ENCODE results near the gene LTBP3. TPM values are rescaled to one million over a fixed set of nuclear protein-coding genes. Genes with fewer than 3 reads are reported as not detected.

Gene LTBP3
- total and polyA plus RNA-seq, 8 donors: 44.7 to 151 (median 68.6) TPM

DNA sequence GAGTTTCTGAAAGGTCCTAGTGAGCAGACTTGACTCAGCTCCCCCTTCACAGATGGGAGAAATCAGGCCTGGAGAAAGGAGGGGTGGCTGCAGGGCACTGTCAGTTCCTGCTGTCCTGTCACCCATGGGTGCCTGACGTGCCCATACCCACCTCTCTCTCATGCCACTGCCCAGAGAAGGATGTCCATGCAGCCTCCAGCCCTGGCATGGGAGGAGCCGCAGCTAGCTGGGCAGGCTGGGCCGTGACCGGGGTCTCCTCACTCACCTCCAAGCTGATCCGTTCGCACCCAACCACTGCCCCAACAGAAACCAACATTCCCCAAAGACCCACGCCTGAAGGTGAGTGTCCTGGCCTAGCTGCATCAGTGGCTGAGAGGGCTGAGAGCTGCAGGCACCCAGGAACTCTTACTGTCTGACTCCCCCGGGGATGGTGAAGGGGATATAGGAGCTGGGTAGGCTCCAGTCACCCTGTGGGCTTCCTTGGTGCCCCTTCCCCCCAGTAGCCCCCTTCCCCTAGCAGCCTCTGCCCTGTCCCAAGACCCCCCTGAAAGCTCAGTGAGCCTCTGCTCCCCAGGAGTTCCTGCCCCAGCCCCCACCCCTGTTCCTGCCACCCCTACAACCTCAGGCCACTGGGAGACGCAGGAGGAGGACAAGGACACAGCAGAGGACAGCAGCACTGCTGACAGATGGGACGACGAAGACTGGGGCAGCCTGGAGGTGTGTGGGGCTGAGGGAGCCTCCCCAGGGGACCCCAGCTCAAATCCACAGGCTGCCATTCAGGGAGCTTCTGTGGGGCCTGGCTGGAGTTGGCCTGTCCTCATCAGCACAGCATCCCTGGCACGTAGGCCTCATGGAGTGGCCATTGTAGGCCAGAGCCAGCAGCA, 21.5 kb downstream of the LTBP3 start:
- WGBS, 2 donors: 86 to 89% methylated on average over 12 of the region's 12 CpGs
- H3K4me1 ChIP-seq: peaks cover 5 to 8% (median 7%) of the 10 kb centered on the region in 3 donors
- H3K9me3 ChIP-seq: no peaks in the 10 kb centered on the region
- no peak for TF ChIP-seq CTCF (IDR thresholded peaks at IDR 0.05)
- H3K27ac ChIP-seq: no peak overlapping the region
- no peaks in the 10 kb centered on the region for H3K27me3 ChIP-seq
- FAIRE-seq (no peak), ATAC-seq (no peak), DNase-seq (peak in 1 of 6 donors; percentile 62)
- no peak overlapping the region for H3K4me3 ChIP-seq
- peaks cover 0 to 23% (median 9%) of the 10 kb centered on the region in 3 donors for H3K36me3 ChIP-seq
- intact Hi-C loops (cut with DNase I): loop anchor here in 2 of 3 donors (10.0 kb wide), 2 partner anchors 48 to 322 kb away; no protein-coding TSS in a partner anchor

DNA sequence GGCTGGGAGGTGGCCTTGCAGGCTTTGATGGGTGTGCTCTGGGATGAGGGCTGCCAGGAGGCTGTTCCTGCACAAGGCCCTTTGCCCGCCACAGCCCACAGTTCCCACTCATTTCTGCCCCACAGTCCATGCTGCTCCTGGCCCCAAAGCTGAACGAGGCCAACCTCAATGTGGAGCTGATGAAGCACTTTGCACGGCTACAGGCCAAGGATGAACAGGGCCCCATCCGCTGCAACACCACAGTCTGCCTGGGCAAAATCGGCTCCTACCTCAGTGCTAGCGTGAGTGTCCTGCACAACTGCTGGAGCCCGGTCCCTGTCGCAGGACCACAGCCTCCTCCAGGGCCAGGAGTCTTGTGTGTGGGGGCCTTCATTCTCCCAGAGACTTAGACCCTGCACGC, 23.1 kb downstream of the LTBP3 start:
- FAIRE-seq: no peak
- H3K36me3 ChIP-seq: peaks cover 2 to 35% (median 9%) of the 10 kb centered on the region in 3 donors
- no peak overlapping the region for H3K27ac ChIP-seq
- DNase-seq: no peak
- H3K4me3 ChIP-seq: no peak overlapping the region
- no peak for TF ChIP-seq CTCF (IDR thresholded peaks at IDR 0.05)
- no peak for ATAC-seq
- 80 to 90% methylated on average over 9 of the region's 9 CpGs for WGBS, 2 donors
- intact Hi-C loops (cut with DNase I): loop anchor here in 2 of 3 donors (10.0 kb wide), 2 partner anchors 50 to 320 kb away; no protein-coding TSS in a partner anchor
- no peaks in the 10 kb centered on the region for H3K27me3 ChIP-seq
- H3K4me1 ChIP-seq: peaks cover 0 to 5% (median 0%) of the 10 kb centered on the region in 3 donors
- no peaks in the 10 kb centered on the region for H3K9me3 ChIP-seq

- H3K4me3 ChIP-seq: no peak overlapping the region
- intact Hi-C loops (cut with DNase I): loop anchor here in 2 of 3 donors (10.0 kb wide), 2 partner anchors 52 to 318 kb away; no protein-coding TSS in a partner anchor
- H3K9me3 ChIP-seq: no peaks in the 10 kb centered on the region
- H3K27ac ChIP-seq: no peak overlapping the region
- peak in 1 of 6 donors; percentile 65 for DNase-seq
- H3K36me3 ChIP-seq: peaks cover 2 to 26% (median 9%) of the 10 kb centered on the region in 3 donors
- 84 to 89% methylated on average over 15 of the region's 15 CpGs for WGBS, 2 donors
- peak in 1 of 4 donors; percentile 19 for ATAC-seq
- no peak for FAIRE-seq
- no peaks in the 10 kb centered on the region for H3K27me3 ChIP-seq
- no peaks in the 10 kb centered on the region for H3K4me1 ChIP-seq
- no peak for TF ChIP-seq CTCF (IDR thresholded peaks at IDR 0.05)
These were observed 25.6 kb downstream of the LTBP3 start for GRCh38 chr11:65532388-65533064.

GRCh38 chr11:65530157-65530496, 28.0 kb downstream of the LTBP3 start:
- Histone ChIP-seq H3K27ac (no peak overlapping the region), H3K4me3 (no peak overlapping the region), H3K36me3 (peaks cover 2 to 26% (median 9%) of the 10 kb centered on the region in 3 donors), H3K4me1 (peaks cover 0 to 8% (median 5%) of the 10 kb centered on the region in 3 donors), H3K9me3 (no peaks in the 10 kb centered on the region), H3K27me3 (no peaks in the 10 kb centered on the region)
- no peak for TF ChIP-seq CTCF (IDR thresholded peaks at IDR 0.05)
- WGBS, 2 donors: 86 to 92% methylated on average over 5 of the region's 5 CpGs
- ATAC-seq (no peak), DNase-seq (no peak), FAIRE-seq (no peak)
- intact Hi-C loops (cut with DNase I): loop anchor here in 2 of 3 donors (10.0 kb wide), 2 partner anchors 55 to 315 kb away; no protein-coding TSS in a partner anchor
